Endothelial cell of umbilical vein (primary cell): ENCODE results near the gene LIPI. TPM values are rescaled to one million over a fixed set of nuclear protein-coding genes. Genes with fewer than 3 reads are reported as not detected.

Experiments used
- BruUV-seq: library from RNA; stranded (reverse); fragments of 400-500 nt; replicated peaks from 2 replicates; lab custom pipeline; 2021; lab: Mats Ljungman, UMichigan
- CTCF ChIA-PET: fragments of 300-600, 350-600 bp; sonication (Branson Sonifier 250); formaldehyde crosslinking; loops from one replicate; lab custom pipeline; 2021; ENCODE audit warnings: antibody characterized with exemption, inconsistent platforms; lab: Charles Lee
- POLR2A ChIA-PET: fragments of 300-600, 350-600 bp; sonication (Branson Sonifier 250); formaldehyde crosslinking; loops from one replicate; lab custom pipeline; 2021; ENCODE audit warnings: antibody characterized with exemption, inconsistent platforms; lab: Charles Lee
- DNase-seq: peaks from one replicate; pipeline ENCODE4 v3.0.0-alpha.2; 2011; ENCODE audit warnings: low read depth, low spot score
- FAIRE-seq: peaks from 2 replicates; lab custom pipeline; 2011; peaks lifted over from hg19 to GRCh38; lab: Jason Lieb, UNC
- H2AFZ ChIP-seq: 2 replicates; pipeline ENCODE4 v1.6.0; 2012; ENCODE audit warnings: low read depth, low read length, control low read depth, inconsistent platforms
- H3K27ac ChIP-seq: 2 replicates; pipeline ENCODE4 v1.5.1; 2011; ENCODE audit warnings: low read depth, mild to moderate bottlenecking, control low read depth, low read length, moderate library complexity; ENCODE audit not compliant: insufficient read depth
- H3K27me3 ChIP-seq, 2 experiments: 2 replicates each; pipeline versions ENCODE4 v1.6.0 to v1.6.1; 2011; ENCODE audit warnings: low read length in 2 of 2, mixed read lengths in 1 of 2; ENCODE audit not compliant: control insufficient read depth in 2 of 2, insufficient read depth in 2 of 2
- H3K36me3 ChIP-seq, 2 experiments: 2 replicates in 1 of 2; 3 replicates in 1 of 2; pipeline ENCODE4 v1.5.1; 2011; ENCODE audit warnings: low read length in 2 of 2, mild to moderate bottlenecking in 1 of 2, moderate library complexity in 1 of 2; ENCODE audit not compliant: control insufficient read depth in 2 of 2, insufficient read depth in 2 of 2; ENCODE audit errors: extremely low read depth in 1 of 2
- H3K4me1 ChIP-seq: 3 replicates; pipeline ENCODE4 v1.5.1; 2011; ENCODE audit warnings: mild to moderate bottlenecking, low read length; ENCODE audit not compliant: control insufficient read depth, insufficient read depth; ENCODE audit errors: extremely low read depth
- H3K4me2 ChIP-seq: 2 replicates; pipeline ENCODE4 v1.6.1; 2011; ENCODE audit warnings: low read length, control low read depth, mixed read lengths; ENCODE audit not compliant: insufficient read depth
- H3K4me3 ChIP-seq, 3 experiments: fragments of 200-600 bp in 1 of 3; sonication (generic), shearing (Covaris generic) in 1 of 3; replicated peaks in 1 of 3; 2 replicates each; pipeline ENCODE4 v1.5.1; 2011 to 2016; ENCODE audit warnings: control low read depth in 3 of 3, low read length in 3 of 3, mild to moderate bottlenecking in 2 of 3, inconsistent platforms in 1 of 3, low read depth in 1 of 3, moderate library complexity in 1 of 3; ENCODE audit not compliant: insufficient read depth in 1 of 3
- H3K79me2 ChIP-seq: 2 replicates; pipeline ENCODE4 v1.6.0; 2012; ENCODE audit warnings: low read length, inconsistent platforms; ENCODE audit not compliant: control insufficient read depth, insufficient read depth
- H3K9ac ChIP-seq: replicated peaks from 2 replicates; pipeline ENCODE3; 2011; ENCODE audit warnings: low read length, control low read depth; ENCODE audit not compliant: insufficient read depth; ENCODE audit errors: extremely low read depth
- H3K9me1 ChIP-seq: replicated peaks from 3 replicates; pipeline ENCODE4 v1.6.0; 2011; ENCODE audit warnings: mild to moderate bottlenecking, low read length; ENCODE audit not compliant: control insufficient read depth, insufficient read depth; ENCODE audit errors: extremely low read depth
- H3K9me3 ChIP-seq: replicated peaks from 2 replicates; pipeline ENCODE4 v1.5.1; 2012; ENCODE audit warnings: low read length, inconsistent platforms; ENCODE audit not compliant: control insufficient read depth, insufficient read depth
- H4K20me1 ChIP-seq: replicated peaks from 2 replicates; pipeline ENCODE3; 2011; ENCODE audit warnings: mild to moderate bottlenecking, low read length; ENCODE audit not compliant: control insufficient read depth, insufficient read depth; ENCODE audit errors: extremely low read depth
- CTCF ChIP-seq, 2 donors: IDR thresholded peaks; 1 replicate in 1 of 2; 2 replicates in 1 of 2; pipeline ENCODE4 v1.5.1; 2011; ENCODE audit warnings: low read length in 2 of 2, mild to moderate bottlenecking in 2 of 2, moderate library complexity in 2 of 2, control low read depth in 1 of 2, inconsistent platforms in 1 of 2, low read depth in 1 of 2; ENCODE audit not compliant: insufficient read depth in 1 of 2; ENCODE audit errors: extremely low read depth in 1 of 2
- EZH2 ChIP-seq: IDR thresholded peaks from 2 replicates; pipeline ENCODE4 v1.6.1; 2012; ENCODE audit warnings: borderline replicate concordance, low read depth, mild to moderate bottlenecking, moderate library complexity, low read length, inconsistent platforms; ENCODE audit not compliant: severe bottlenecking
- FOS ChIP-seq: IDR thresholded peaks from 2 replicates; pipeline ENCODE4 v1.6.1; 2011; ENCODE audit warnings: mild to moderate bottlenecking, low read length, moderate library complexity, borderline replicate concordance; ENCODE audit not compliant: insufficient read depth
- GATA2 ChIP-seq: IDR thresholded peaks from 2 replicates; pipeline ENCODE4 v1.7.0; 2011; ENCODE audit warnings: low read depth, mild to moderate bottlenecking, moderate library complexity, mixed read lengths, low read length; ENCODE audit not compliant: insufficient read length, insufficient read depth
- JUN ChIP-seq: IDR thresholded peaks from 2 replicates; pipeline ENCODE4 v1.6.1; 2011; ENCODE audit warnings: borderline replicate concordance, low read depth; ENCODE audit not compliant: insufficient read length, insufficient read depth
- MAX ChIP-seq: IDR thresholded peaks from 2 replicates; pipeline ENCODE4 v1.6.1; 2011; ENCODE audit not compliant: insufficient read depth, insufficient read length
- MYC ChIP-seq: IDR thresholded peaks from one replicate; pipeline ENCODE4 v1.6.1; 2011; ENCODE audit warnings: mild to moderate bottlenecking, low read depth, low read length
- POLR2A ChIP-seq: IDR thresholded peaks from 2 replicates; pipeline ENCODE4 v1.6.1; 2012; ENCODE audit warnings: low read depth, mild to moderate bottlenecking, control low read depth, low read length
- POLR2AphosphoS5 ChIP-seq: IDR thresholded peaks from 2 replicates; pipeline ENCODE4 v1.6.1; 2012; ENCODE audit warnings: low read depth, mild to moderate bottlenecking, control low read depth, low read length, moderate library complexity; ENCODE audit not compliant: insufficient read depth
- dilution Hi-C: fragments of 300-500 bp; cut with MboI; formaldehyde crosslinking; loops from one replicate; pipeline ENCODE4 v1.15.0; 2019; ENCODE audit warnings: low sequenced_read_pairs; ENCODE audit not compliant: extremely low pct_ligation_motif_present
- intact Hi-C: fragments of 100-400 bp; cut with micrococcal nuclease; formaldehyde crosslinking; loops from one replicate; pipeline ENCODE4 v1.10.0; 2022
- polyA plus RNA-seq, 4 experiments: library from polyadenylated mRNA; depleted of rRNA in 3 of 4; stranded (reverse) in 3 of 4; unstranded in 1 of 4; fragments of >200 nt; gene quantifications; 2 replicates each; pipeline versions ENCODE4 v1.2.1 to v1.2.3, GENCODE V29; 2011 to 2012; ENCODE audit warnings: missing spikeins in 1 of 4
- total RNA-seq: library from RNA; stranded (reverse); gene quantifications from 2 replicates; pipeline ENCODE4 v1.2.3, GENCODE V29; 2021

LIPI gene
- total and polyA plus RNA-seq, 2 donors (not counting 3 experiments of a cell fraction or from before 2014, with no cell fraction given): not detected

GRCh38 chr21:14076143-14076806 is 134.5 kb downstream of the LIPI start:
- no peak overlapping the region for H3K27ac ChIP-seq
- no peak for FAIRE-seq
- no peaks in the 10 kb centered on the region for H3K79me2 ChIP-seq
- no peaks in the 10 kb centered on the region for H4K20me1 ChIP-seq
- TF ChIP-seq POLR2A (no peak), FOS (no peak), MYC (no peak), CTCF (IDR thresholded peaks at IDR 0.05; ENCODE audit: extremely low read depth in 1 of 2, insufficient read depth in 1 of 2, low read depth in 1 of 2, low read length in 2 of 2) (no peak), MAX (no peak), GATA2 (no peak), JUN (no peak), EZH2 (no peak), POLR2AphosphoS5 (no peak)
- dilution Hi-C loops (no loop called here), intact Hi-C loops (no loop called here)
- H3K4me3 ChIP-seq: no peak overlapping the region
- H3K9ac ChIP-seq: no peak overlapping the region
- ChIA-PET POLR2A (no interaction called here), CTCF (no interaction called here)
- H3K27me3 ChIP-seq: no peaks in the 10 kb centered on the region
- no peaks in the 10 kb centered on the region for H3K36me3 ChIP-seq
- no TSS peak for BruUV-seq
- H3K9me3 ChIP-seq: peaks cover 3% of the 10 kb centered on the region
- no peak overlapping the region for H3K4me2 ChIP-seq
- no peaks in the 10 kb centered on the region for H3K4me1 ChIP-seq
- DNase-seq: no peak
- no peaks in the 10 kb centered on the region for H3K9me1 ChIP-seq
- no peak overlapping the region for H2AFZ ChIP-seq
